Mesenchymal stem cell (in vitro differentiated cells and primary cell): Measurements from ENCODE around the gene SYNC.

Experiments used
- DNase-seq: peaks from one replicate; pipeline ENCODE4 v3.0.0-alpha.2; 2013
- H2AFZ ChIP-seq: one replicate; pipeline ENCODE4 v1.6.1; 2013; ENCODE audit warnings: low read depth, mild to moderate bottlenecking, control low read depth, inconsistent platforms, low read length, moderate library complexity
- H2AK5ac ChIP-seq: 2 replicates; pipeline ENCODE4 v1.6.1; 2013; ENCODE audit warnings: low read length, moderate library complexity, mild to moderate bottlenecking, inconsistent platforms; ENCODE audit not compliant: severe bottlenecking
- H2BK120ac ChIP-seq: one replicate; pipeline ENCODE4 v1.6.1; 2013; ENCODE audit warnings: low read depth, mild to moderate bottlenecking, inconsistent platforms, low read length, moderate library complexity
- H2BK12ac ChIP-seq, 2 experiments: one replicate each; pipeline ENCODE4 v1.6.1; 2013; ENCODE audit warnings: inconsistent platforms in 2 of 2, low read length in 2 of 2, mild to moderate bottlenecking in 2 of 2, moderate library complexity in 2 of 2, control low read depth in 1 of 2
- H2BK15ac ChIP-seq: one replicate; pipeline ENCODE4 v1.6.1; 2013; ENCODE audit warnings: mild to moderate bottlenecking, low read depth, inconsistent platforms; ENCODE audit not compliant: poor library complexity, severe bottlenecking
- H2BK5ac ChIP-seq: 2 replicates; pipeline ENCODE4 v1.6.1; 2013; ENCODE audit warnings: low read depth, mild to moderate bottlenecking, low read length, control low read depth, inconsistent platforms; ENCODE audit not compliant: poor library complexity, severe bottlenecking
- H3K14ac ChIP-seq, 2 experiments: one replicate each; pipeline ENCODE4 v1.6.1; 2013; ENCODE audit warnings: inconsistent platforms in 2 of 2, low read length in 2 of 2, control low read depth in 1 of 2, mild to moderate bottlenecking in 1 of 2, moderate library complexity in 1 of 2
- H3K18ac ChIP-seq, 2 experiments: one replicate each; pipeline ENCODE4 v1.6.1; 2013; ENCODE audit warnings: inconsistent platforms in 2 of 2, low read length in 2 of 2, control low read depth in 1 of 2, low read depth in 1 of 2, mild to moderate bottlenecking in 1 of 2
- H3K23ac ChIP-seq, 2 experiments: one replicate each; pipeline ENCODE4 v1.6.1; 2013; ENCODE audit warnings: inconsistent platforms in 2 of 2, low read length in 2 of 2, mild to moderate bottlenecking in 2 of 2, moderate library complexity in 2 of 2, control low read depth in 1 of 2
- H3K27ac ChIP-seq: 2 replicates; pipeline ENCODE4 v1.5.1; 2013; ENCODE audit warnings: mild to moderate bottlenecking, moderate library complexity, low read length, control low read depth, inconsistent platforms; ENCODE audit not compliant: poor library complexity, severe bottlenecking
- H3K27me3 ChIP-seq, 2 experiments: 2 replicates each; pipeline versions ENCODE4 v1.6.1 to v1.7.0; 2013; ENCODE audit warnings: low read length in 2 of 2, mild to moderate bottlenecking in 2 of 2, moderate library complexity in 2 of 2, control low read depth in 1 of 2, inconsistent platforms in 1 of 2; ENCODE audit not compliant: control insufficient read depth in 1 of 2, insufficient read depth in 1 of 2
- H3K36me3 ChIP-seq, 2 experiments: 2 replicates each; pipeline versions ENCODE4 v1.6.1 to v1.7.0; 2013; ENCODE audit warnings: low read length in 2 of 2, control low read depth in 1 of 2, inconsistent platforms in 1 of 2, low read depth in 1 of 2, mild to moderate bottlenecking in 1 of 2; ENCODE audit not compliant: insufficient read depth in 2 of 2, control insufficient read depth in 1 of 2
- H3K4ac ChIP-seq, 2 experiments: one replicate each; pipeline ENCODE4 v1.6.1; 2013; ENCODE audit warnings: inconsistent platforms in 2 of 2, low read length in 2 of 2, mild to moderate bottlenecking in 2 of 2, moderate library complexity in 2 of 2, control low read depth in 1 of 2, low read depth in 1 of 2
- H3K4me1 ChIP-seq: 2 replicates; pipeline ENCODE4 v1.6.1; 2013; ENCODE audit warnings: low read depth, low read length, control low read depth; ENCODE audit not compliant: control insufficient read depth, insufficient read depth
- H3K4me2 ChIP-seq: 2 replicates; pipeline ENCODE4 v1.6.1; 2013; ENCODE audit warnings: low read length, mild to moderate bottlenecking, inconsistent platforms; ENCODE audit not compliant: poor library complexity, severe bottlenecking
- H3K4me3 ChIP-seq, 2 experiments: 2 replicates each; pipeline versions ENCODE4 v1.5.1 to v1.7.0; 2013; ENCODE audit warnings: low read length in 2 of 2, mild to moderate bottlenecking in 2 of 2, control low read depth in 1 of 2, low read depth in 1 of 2; ENCODE audit not compliant: insufficient read depth in 1 of 2
- H3K79me1 ChIP-seq: replicated peaks from 2 replicates; pipeline ENCODE4 v1.6.1; 2013; ENCODE audit warnings: mild to moderate bottlenecking, control low read depth, low read length, inconsistent platforms; ENCODE audit not compliant: poor library complexity, severe bottlenecking
- H3K9ac ChIP-seq: 2 replicates; pipeline ENCODE4 v1.7.0; 2013; ENCODE audit warnings: mild to moderate bottlenecking, low read length, moderate library complexity
- H3K9me3 ChIP-seq: 2 replicates; pipeline ENCODE4 v1.7.0; 2013; ENCODE audit warnings: mild to moderate bottlenecking, low read length; ENCODE audit not compliant: control insufficient read depth
- H4K8ac ChIP-seq: one replicate; pipeline ENCODE4 v1.6.1; 2013; ENCODE audit warnings: inconsistent platforms, mild to moderate bottlenecking, low read length, moderate library complexity
- H4K91ac ChIP-seq: one replicate; pipeline ENCODE4 v1.6.1; 2013; ENCODE audit warnings: mild to moderate bottlenecking, low read length, inconsistent platforms
- WGBS: methylation state at CpG from one replicate; pipeline ENCODE4 v1.1.7; 2013; ENCODE audit warnings: mixed read lengths; 5-methylcytosine and 5-hydroxymethylcytosine counted together

Gene SYNC

GRCh38 chr1:32748348-32748747 is 45.8 kb upstream of the SYNC start:
- H2AK5ac ChIP-seq, result no peak overlapping the region
- no peak overlapping the region for H2AFZ ChIP-seq
- peaks cover 4% of the 10 kb centered on the region for H3K4me1 ChIP-seq
- no peak overlapping the region for H2BK120ac ChIP-seq
- H3K79me1 ChIP-seq, result peaks cover 38% of the 10 kb centered on the region
- no peak overlapping the region for H4K91ac ChIP-seq
- H3K27me3 ChIP-seq, result no peaks in the 10 kb centered on the region
- no peak overlapping the region for H3K14ac ChIP-seq
- 91% methylated on average over 4 of the region's 4 CpGs for WGBS
- DNase-seq, result no peak
- no peak overlapping the region for H2BK5ac ChIP-seq
- no peak overlapping the region for H3K4ac ChIP-seq
- no peak overlapping the region for H3K27ac ChIP-seq
- no peak overlapping the region for H3K18ac ChIP-seq
- no peak overlapping the region for H2BK12ac ChIP-seq
- H3K4me2 ChIP-seq, result no peak overlapping the region
- no peaks in the 10 kb centered on the region for H3K9me3 ChIP-seq
- H2BK15ac ChIP-seq, result no peak overlapping the region
- no peak overlapping the region for H4K8ac ChIP-seq
- H3K36me3 ChIP-seq, result peaks cover 0 to 9% of the 10 kb centered on the region in 2 experiments
- no peak overlapping the region for H3K9ac ChIP-seq
- H3K4me3 ChIP-seq, result no peak overlapping the region
- no peak overlapping the region for H3K23ac ChIP-seq

GRCh38 chr1:32746130-32746529 is 43.6 kb upstream of the SYNC start:
- no peak overlapping the region for H2BK12ac ChIP-seq
- H2BK15ac ChIP-seq, result no peak overlapping the region
- H4K8ac ChIP-seq, result no peak overlapping the region
- no peak overlapping the region for H2BK120ac ChIP-seq
- peaks cover 39% of the 10 kb centered on the region for H3K79me1 ChIP-seq
- peaks cover 0 to 14% of the 10 kb centered on the region in 2 experiments for H3K36me3 ChIP-seq
- H3K9me3 ChIP-seq, result no peaks in the 10 kb centered on the region
- no peak overlapping the region for H3K4ac ChIP-seq
- H3K14ac ChIP-seq, result no peak overlapping the region
- peak overlapping the region; percentile 41 for H2AK5ac ChIP-seq
- peaks cover 20% of the 10 kb centered on the region for H3K4me1 ChIP-seq
- H3K18ac ChIP-seq, result no peak overlapping the region
- H3K23ac ChIP-seq, result no peak overlapping the region
- no peak overlapping the region for H2AFZ ChIP-seq
- no peak for DNase-seq
- H2BK5ac ChIP-seq, result no peak overlapping the region
- no peak overlapping the region for H3K9ac ChIP-seq
- no peak overlapping the region for H4K91ac ChIP-seq
- 97% methylated on average over 7 of the region's 9 CpGs for WGBS
- no peak overlapping the region for H3K27ac ChIP-seq
- H3K4me2 ChIP-seq, result no peak overlapping the region
- no peak overlapping the region for H3K4me3 ChIP-seq
- no peaks in the 10 kb centered on the region for H3K27me3 ChIP-seq

GRCh38 chr1:32744071-32744425 is 41.5 kb upstream of the SYNC start:
- peaks cover 0 to 7% of the 10 kb centered on the region in 2 experiments for H3K36me3 ChIP-seq
- no peak overlapping the region for H3K27ac ChIP-seq
- no peak overlapping the region for H3K9ac ChIP-seq
- no peak overlapping the region for H2AK5ac ChIP-seq
- no peak overlapping the region for H3K4ac ChIP-seq
- no peak overlapping the region for H2BK120ac ChIP-seq
- H3K27me3 ChIP-seq, result no peaks in the 10 kb centered on the region
- no peak overlapping the region for H3K4me3 ChIP-seq
- no peak overlapping the region for H3K4me2 ChIP-seq
- H2BK15ac ChIP-seq, result no peak overlapping the region
- no peaks in the 10 kb centered on the region for H3K9me3 ChIP-seq
- H3K23ac ChIP-seq, result no peak overlapping the region
- no peak overlapping the region for H2BK5ac ChIP-seq
- H2AFZ ChIP-seq, result no peak overlapping the region
- H3K4me1 ChIP-seq, result peaks cover 23% of the 10 kb centered on the region
- H3K18ac ChIP-seq, result no peak overlapping the region
- peaks cover 28% of the 10 kb centered on the region for H3K79me1 ChIP-seq
- H4K91ac ChIP-seq, result no peak overlapping the region
- DNase-seq, result no peak
- H4K8ac ChIP-seq, result no peak overlapping the region
- H3K14ac ChIP-seq, result no peak overlapping the region
- H2BK12ac ChIP-seq, result no peak overlapping the region

GRCh38 chr1:32743380-32744070 is 41.0 kb upstream of the SYNC start:
- Histone ChIP-seq H3K36me3 (peaks cover 0 to 7% of the 10 kb centered on the region in 2 experiments), H4K91ac (no peak overlapping the region), H2BK5ac (no peak overlapping the region), H4K8ac (no peak overlapping the region), H2AK5ac (no peak overlapping the region), H3K4me1 (peaks cover 23% of the 10 kb centered on the region), H3K4me3 (peak overlapping the region in 1 of 2 experiments; percentile 87), H3K14ac (no peak overlapping the region), H2BK12ac (no peak overlapping the region), H2AFZ (no peak overlapping the region), H3K9ac (peak overlapping the region; percentile 85), H3K27ac (no peak overlapping the region), H3K79me1 (peaks cover 24% of the 10 kb centered on the region), H3K27me3 (no peaks in the 10 kb centered on the region), H3K18ac (no peak overlapping the region), H3K4me2 (no peak overlapping the region), H2BK120ac (no peak overlapping the region), H3K4ac (no peak overlapping the region), H3K9me3 (no peaks in the 10 kb centered on the region), H3K23ac (no peak overlapping the region), H2BK15ac (no peak overlapping the region)
- WGBS, result 76% methylated on average over 6 of the region's 6 CpGs
- no peak for DNase-seq
